Activated CD8-positive, alpha-beta memory T cell treated with anti-CD3 and anti-CD28 coated beads, Interleukin-2, amount 50 U/mL, for 24 hours (primary cell): ENCODE measurements around the gene ABCF1.
A peak's percentile ranks its signal among the peaks of the same experiment; 100 is the strongest.
"Not testable (repeated sequence)": the region's sequence is repeated elsewhere in the genome, so short reads cannot be mapped to it uniquely, and the experiment has no call there.

Experiments
- DNase-seq: peaks from one replicate; pipeline ENCODE4 v3.0.0-alpha.2; 2020; ENCODE audit errors: extremely low read depth

ABCF1 gene

GRCh38 chr6:30571075-30571761, at the start of gene ABCF1:
TSS of gene ABCF1 (plus strand) at chr6:30571442. CDS start at chr6:30571488, 46 bp downstream.
- DNase-seq: peak; percentile 98

- DNase-seq: not testable (repeated sequence)
Observed at GRCh38 chr6:30521952-30522351, 49.3 kb upstream of the ABCF1 start.

- DNase-seq: not testable (repeated sequence)
Observed at GRCh38 chr6:30526444-30526843, 44.8 kb upstream of the ABCF1 start.

- not testable (repeated sequence) for DNase-seq
Observed at GRCh38 chr6:30529349-30529875, 41.8 kb upstream of the ABCF1 start.

- no peak for DNase-seq
Observed at GRCh38 chr6:30530014-30530413, 41.2 kb upstream of the ABCF1 start.

- no peak for DNase-seq
Observed at GRCh38 chr6:30533460-30534294, 37.6 kb upstream of the ABCF1 start.

- DNase-seq: no peak
Observed at GRCh38 chr6:30537931-30538330, 33.3 kb upstream of the ABCF1 start.

GRCh38 chr6:30541515-30542403, 29.5 kb upstream of the ABCF1 start:
- no peak for DNase-seq

- DNase-seq: no peak
Observed at GRCh38 chr6:30542404-30542725, 28.9 kb upstream of the ABCF1 start.

- no peak for DNase-seq
Observed at GRCh38 chr6:30542915-30543314, 28.3 kb upstream of the ABCF1 start.

GRCh38 chr6:30543821-30544220, 27.4 kb upstream of the ABCF1 start:
- DNase-seq: no peak

- no peak for DNase-seq
Observed at GRCh38 chr6:30544666-30545272, 26.5 kb upstream of the ABCF1 start.

- no peak for DNase-seq
Observed at GRCh38 chr6:30547454-30547853, 23.8 kb upstream of the ABCF1 start.

GRCh38 chr6:30548375-30548774, 22.9 kb upstream of the ABCF1 start:
- no peak for DNase-seq

- DNase-seq: no peak
Observed at GRCh38 chr6:30554404-30554803, 16.8 kb upstream of the ABCF1 start.

GRCh38 chr6:30554962-30555815, 16.1 kb upstream of the ABCF1 start:
- no peak for DNase-seq

GRCh38 chr6:30555816-30556065, 15.5 kb upstream of the ABCF1 start:
- no peak for DNase-seq

- peak; percentile 98 for DNase-seq
Observed at GRCh38 chr6:30556066-30556905, 15.0 kb upstream of the ABCF1 start, which contains the start of gene GNL1. TSS of gene GNL1 (minus strand) at chr6:30556489. CDS start at chr6:30556203, 286 bp downstream.

- peak; percentile 70 for DNase-seq
Observed at GRCh38 chr6:30556906-30557682, 14.1 kb upstream of the ABCF1 start, which contains the start of gene PRR3. TSS of gene PRR3 (plus strand) at chr6:30557295. CDS start at chr6:30557345, 50 bp downstream.
